Lower leg skin (tissue), 3 donors: Measurements from ENCODE around the gene CCL3.

ENCODE experiments used
- POLR2A ChIP-seq, 2 donors: fragments of 450-650 bp; IDR thresholded peaks; one replicate each; pipeline ENCODE4 v1.6.1; 2016 to 2017; ENCODE audit warnings: antibody characterized with exemption in 2 of 2, mild to moderate bottlenecking in 1 of 2, moderate library complexity in 1 of 2
- TF ChIP-seq, protein P1 (sequence below), 3 donors: fragments of 450-650 bp; IDR thresholded peaks; one replicate each; pipeline ENCODE4 v1.5.1; 2016; ENCODE audit warnings: antibody characterized with exemption in 3 of 3, mild to moderate bottlenecking in 3 of 3, moderate library complexity in 2 of 3

DNA sequence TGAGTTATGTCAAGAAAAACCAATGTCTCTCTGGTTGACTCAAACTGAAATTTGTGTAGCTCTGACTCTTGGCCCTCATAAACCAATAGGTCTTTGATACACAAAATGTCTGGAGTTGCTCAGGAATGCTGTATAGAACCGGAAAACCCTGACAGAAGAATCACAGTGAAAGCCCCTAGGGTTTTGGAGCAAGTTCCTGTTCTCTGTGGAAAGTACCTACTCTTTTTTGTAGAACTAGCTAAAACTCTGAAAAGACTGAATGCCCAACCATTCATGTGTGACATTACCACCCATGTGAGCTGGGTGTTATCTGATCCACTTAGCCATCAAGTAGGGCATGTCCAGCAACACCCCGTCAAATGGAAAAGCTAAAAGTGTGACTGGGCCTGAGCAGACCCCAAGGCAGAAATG, 42.5 kb upstream of the CCL3 start:
- TF ChIP-seq, protein P1, sequence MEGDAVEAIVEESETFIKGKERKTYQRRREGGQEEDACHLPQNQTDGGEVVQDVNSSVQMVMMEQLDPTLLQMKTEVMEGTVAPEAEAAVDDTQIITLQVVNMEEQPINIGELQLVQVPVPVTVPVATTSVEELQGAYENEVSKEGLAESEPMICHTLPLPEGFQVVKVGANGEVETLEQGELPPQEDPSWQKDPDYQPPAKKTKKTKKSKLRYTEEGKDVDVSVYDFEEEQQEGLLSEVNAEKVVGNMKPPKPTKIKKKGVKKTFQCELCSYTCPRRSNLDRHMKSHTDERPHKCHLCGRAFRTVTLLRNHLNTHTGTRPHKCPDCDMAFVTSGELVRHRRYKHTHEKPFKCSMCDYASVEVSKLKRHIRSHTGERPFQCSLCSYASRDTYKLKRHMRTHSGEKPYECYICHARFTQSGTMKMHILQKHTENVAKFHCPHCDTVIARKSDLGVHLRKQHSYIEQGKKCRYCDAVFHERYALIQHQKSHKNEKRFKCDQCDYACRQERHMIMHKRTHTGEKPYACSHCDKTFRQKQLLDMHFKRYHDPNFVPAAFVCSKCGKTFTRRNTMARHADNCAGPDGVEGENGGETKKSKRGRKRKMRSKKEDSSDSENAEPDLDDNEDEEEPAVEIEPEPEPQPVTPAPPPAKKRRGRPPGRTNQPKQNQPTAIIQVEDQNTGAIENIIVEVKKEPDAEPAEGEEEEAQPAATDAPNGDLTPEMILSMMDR (IDR thresholded peaks at IDR 0.05), result no peak
- TF ChIP-seq POLR2A (IDR thresholded peaks at IDR 0.05), result no peak
